HG02763 (cell line): ENCODE data around the gene SPTBN4.
"Not testable (repeated sequence)": the region's sequence is repeated elsewhere in the genome, so short reads cannot be mapped to it uniquely, and the experiment has no call there.

Experiments
- ATAC-seq: cut with Tn5 transposase; IDR thresholded peaks from one replicate; pipeline ENCODE4 v1.9.1; 2021; ENCODE audit warnings: mild to moderate bottlenecking, moderate library complexity; ENCODE audit not compliant: unreplicated experiment

The SPTBN4 gene

DNA sequence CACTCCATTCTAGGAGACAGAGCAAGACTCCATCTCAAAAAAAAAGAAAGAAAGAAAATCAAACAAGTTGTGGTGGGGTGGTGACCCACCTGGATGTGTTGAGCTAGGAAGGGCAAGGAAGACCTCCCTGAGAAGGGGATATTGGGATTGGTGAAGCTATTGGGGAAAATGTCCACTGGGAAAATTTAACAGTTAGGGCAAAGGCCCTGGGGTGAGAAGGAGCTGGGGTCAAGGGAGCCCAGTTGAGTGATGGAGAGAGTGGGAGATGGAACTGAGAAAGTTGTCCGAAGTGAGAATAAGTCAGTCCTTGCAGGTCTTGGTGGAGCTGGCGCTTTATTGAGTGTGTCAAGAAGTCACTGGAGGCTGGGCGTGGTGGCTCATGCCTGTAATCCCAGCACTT, 28.5 kb upstream of the SPTBN4 start:
- no peak for ATAC-seq

DNA sequence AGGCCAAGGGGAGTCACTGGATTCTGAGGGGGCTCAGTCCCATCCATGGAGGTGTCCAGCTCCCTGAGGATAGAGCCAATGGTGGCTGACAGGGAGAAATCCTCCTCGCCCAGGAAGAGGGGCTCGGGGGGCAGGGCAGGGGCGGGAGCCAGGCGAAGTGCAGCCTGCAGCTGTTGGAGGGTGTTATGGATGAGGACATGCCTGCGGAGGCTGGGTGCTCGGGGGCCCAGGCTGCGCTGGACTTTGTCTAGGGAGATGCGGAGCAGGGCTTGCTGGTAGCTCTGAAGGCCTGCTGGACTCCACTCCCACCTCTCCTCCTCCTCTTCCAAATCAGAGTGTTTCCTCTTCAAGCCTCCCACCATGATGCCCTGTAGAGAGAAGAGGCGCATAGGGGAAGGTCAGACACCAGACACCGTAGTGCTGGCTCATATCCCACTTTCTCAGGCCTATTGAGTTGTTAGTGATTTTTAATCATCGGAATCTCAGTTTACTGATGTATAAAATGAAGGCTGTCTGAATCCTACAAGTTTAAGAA, 25.0 kb upstream of the SPTBN4 start:
- ATAC-seq: no peak

DNA sequence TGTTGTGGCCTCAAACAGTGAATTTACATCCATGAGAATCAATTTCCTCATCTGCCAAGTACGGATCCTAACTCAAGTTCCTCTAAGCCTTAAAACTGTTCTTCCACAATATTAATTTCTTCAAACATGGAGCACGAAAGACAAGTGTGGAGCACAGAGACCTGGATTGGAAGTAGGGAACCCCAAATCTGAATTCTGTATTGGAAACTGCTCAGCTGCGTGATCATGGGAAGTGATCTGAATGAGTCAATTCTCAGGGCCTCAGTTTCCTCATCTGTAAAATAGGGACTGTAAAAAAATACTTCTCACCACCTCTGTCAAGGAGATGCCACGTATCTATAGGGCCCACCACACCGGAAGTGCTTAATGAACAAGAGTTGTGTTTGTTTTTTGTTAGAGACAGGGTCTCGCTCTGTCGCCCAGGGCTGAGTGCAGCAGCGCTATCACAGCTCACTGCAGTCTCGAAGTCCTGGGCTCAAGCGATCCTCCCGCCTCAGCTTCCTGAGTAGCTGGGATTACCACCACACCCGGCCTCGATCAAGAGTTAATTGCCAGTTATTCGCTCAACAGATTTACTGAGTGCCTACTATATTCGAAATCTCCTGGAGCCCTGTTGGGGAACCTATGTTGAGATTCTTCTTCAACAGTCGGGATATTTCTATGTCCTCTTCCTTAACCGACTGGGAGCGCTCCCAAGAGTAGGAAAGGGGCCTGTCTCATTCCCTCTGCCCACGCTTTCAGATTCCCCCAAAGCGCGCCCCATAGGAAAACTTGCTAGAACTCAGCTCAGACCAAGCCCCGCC, 24.3 kb upstream of the SPTBN4 start:
- ATAC-seq: no peak

DNA sequence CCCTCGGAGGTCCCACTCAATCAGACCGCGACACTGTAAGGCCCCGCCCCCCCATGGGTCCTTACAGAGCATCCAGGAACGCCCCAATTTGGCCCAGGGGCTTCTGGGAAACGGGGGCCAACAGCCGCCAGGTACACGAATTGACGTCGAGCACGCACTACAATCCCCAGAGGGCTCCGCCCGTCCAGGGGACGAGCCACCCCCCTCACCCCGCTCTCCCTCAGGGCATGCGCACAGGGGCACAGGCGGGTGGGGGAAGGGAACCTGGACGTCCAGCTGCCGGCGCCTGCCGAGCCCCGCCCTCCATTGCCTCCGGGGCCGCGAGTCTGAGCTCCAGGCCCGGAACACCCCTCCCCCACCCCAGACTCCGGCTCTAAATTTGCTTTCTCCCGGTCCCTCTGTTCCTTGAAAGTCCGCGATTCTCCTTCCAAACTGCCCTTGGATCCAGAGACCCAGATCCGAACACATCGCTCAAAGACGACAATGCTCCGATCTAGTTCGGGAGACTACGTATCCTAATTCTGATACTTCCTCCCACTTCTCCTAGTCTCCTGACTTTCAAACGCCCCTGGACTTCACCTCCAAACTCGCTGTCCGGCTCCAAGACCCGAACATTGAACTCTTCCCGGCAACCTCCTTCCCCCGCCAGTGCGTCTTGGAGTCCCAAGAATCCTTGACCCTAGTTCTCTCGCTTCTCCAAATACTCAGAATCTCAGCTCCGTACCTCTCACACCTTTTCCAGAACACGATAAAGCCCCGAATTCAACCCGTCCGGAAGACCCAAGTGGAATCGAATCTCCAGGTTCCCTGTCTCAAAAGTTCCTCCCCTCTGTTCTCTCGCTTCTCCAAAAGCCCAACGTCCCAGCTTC, 23.4 kb upstream of the SPTBN4 start:
- ATAC-seq: peak; percentile 76

DNA sequence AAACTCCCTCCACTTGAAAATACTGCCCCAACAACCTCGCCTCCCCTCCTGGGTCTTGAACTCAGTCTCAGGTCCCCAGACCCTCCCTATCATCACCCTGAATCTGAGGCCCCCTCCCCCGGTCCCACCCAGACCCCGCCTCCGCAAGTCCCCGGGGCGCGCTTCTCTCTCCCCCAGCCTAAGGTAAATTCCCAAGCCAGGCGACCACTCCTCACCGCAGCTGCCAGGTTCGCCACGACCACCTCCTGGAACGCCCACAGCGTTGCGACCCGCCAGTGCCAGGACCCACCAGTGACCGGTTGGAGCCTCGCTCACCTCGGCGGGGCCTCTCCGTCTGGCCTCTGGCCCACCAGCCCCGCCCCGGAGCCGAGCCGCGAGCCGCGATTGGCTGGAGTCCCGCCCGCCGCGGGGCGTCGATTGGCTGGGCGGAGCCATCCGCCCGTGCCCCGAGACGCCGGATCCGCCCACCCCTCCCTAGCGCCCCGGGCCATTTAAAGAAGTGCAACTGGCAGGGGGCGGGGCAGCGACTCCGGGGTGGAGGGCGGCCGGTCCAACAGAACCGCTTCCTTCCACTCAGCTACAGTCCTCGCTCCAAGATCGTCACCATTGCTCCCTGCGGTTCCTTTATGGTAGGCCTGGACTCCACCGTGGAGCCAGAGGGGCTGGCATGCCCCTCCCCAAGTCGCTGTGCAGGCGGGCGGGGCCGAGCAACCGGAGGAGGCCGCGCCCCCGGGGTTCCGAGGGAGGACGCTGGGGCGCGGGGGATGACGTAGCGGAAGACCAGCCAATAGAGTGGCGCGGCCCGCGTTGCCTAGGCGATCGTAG, 22.6 kb upstream of the SPTBN4 start, which contains the start of gene SERTAD3:
SERTAD3 (minus strand) TSS at position 336 of the 825 bp plus-strand sequence. CDS start 2,255 bp downstream, outside the sequence.
- peak; percentile 63 for ATAC-seq

DNA sequence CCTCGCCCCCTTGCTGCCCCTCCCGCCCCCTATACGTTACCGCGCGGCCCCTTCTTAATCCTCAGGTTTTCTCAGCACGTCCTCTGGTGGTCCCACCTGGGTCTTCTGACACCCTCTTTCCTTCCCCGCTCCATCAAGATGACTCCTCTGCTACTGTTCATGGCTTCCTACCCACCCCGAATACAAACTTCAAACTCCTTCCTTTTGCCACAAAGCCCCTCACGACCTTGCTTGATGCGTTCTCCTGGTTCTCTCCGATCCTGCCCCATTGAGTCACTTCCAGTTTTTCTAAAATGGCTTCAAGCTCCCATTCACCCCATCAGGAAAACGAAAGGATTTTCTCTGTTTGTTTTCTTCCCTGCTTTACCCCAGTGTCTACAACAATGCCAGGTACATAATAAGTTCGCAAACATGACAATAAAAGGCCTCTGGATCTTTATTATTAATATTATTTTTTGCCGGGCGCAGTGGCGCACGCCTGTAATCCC, 21.9 kb upstream of the SPTBN4 start:
- ATAC-seq: no peak

DNA sequence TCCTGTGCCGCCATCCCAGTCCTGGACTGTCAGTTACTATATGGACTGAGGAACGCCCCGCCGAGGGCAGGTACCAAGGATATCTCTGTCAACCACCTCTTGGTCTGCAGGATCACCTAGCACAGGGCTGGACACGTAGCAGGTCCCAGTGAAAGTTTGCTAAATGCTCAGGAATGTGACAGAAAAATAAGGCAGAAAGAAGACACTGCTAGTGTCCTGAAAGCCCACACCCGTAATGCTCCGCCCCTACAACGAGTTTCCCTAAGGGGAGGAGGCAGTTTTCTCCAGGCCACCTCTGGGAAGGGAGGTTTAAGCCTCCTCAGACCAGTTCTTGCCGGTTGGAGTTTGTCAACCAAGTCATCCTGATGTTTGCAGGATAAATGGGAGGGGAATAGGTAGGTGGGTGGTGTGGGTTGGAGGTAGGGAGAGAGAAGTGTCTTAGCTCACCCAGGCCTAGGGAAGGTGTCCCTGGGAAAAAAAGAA, 21.0 kb upstream of the SPTBN4 start:
- ATAC-seq: no peak

DNA sequence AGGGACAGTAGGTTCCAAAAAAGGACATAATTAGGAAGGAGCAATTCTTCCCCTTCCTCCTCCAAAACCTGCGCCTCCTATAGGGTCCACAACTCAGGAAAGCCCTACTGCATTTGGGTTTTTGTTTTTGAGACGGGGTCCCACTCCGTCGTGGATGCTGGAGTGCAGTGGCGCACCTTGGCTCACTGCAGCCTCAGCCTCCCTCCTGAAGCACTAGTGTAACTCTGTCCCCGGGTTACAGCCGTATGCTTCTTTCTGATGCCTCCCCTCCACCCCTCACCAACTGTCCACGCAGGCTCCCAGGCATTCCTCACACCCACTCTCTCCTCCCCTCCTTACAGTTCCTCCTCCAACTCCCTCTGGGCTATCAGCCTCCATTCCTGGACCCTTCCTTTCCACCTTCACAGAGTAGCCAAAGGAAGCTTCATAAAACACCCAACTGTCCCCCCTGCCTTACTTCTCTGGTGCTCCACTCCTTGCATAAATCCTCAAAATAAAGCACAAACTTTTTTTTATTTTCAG, 20.5 kb upstream of the SPTBN4 start:
- no peak for ATAC-seq

DNA sequence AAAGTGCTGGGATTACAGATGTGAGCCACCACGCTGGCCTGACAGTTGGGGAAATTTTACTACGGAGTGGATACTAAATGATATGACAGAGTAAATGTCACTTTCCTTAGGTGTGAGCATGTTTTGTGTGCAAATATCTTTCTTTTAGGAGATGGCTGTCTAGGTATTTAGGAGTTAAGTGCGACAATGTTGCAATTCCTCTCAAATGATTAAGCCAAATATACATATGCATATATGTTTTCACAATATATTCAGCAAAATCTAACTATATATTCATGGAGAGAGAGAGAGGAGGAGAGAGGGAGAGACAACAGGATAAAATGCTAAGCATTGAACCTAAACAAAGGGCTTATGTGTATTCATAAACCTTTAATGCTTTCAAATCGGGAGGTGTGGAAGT, 17.3 kb upstream of the SPTBN4 start:
- ATAC-seq: no peak

DNA sequence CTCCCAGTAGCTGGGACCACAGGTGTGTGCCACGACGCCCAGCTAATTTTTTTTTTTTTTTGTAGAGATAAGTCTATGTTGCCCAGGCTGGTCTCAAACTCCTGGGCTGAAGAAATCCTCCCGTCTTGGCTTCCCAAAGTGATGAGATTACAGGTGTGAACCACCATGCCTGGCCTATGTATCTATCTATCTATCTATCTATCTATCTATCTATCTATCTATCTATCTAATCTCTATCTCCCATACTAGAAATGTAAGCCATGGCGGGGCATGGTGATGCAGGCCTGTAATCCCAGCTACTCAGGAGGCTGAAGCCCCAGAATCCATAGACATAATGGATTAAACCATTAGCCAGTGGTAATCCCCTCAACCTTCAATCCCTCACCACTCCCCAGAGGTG, 16.1 kb upstream of the SPTBN4 start:
- no peak for ATAC-seq

DNA sequence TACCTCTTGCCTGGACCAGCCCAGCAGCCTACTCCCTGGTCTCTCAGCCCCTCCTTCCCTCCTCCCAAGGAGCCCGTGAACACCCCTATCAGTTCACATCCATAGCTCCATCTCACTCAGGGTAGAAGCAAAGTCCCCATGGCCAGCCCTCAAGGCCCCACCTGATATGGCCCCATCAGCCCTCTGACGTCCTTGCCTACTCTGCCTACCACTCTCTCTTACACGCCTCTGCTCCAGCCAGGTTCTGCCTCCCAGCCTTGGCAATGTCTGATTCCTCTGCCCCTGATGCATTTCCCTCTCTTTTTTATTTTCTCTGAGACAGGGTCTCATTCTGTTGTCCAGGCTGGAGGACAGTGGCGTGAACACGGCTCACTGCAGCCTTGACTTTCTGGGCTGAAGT, 14.8 kb upstream of the SPTBN4 start:
- ATAC-seq: no peak

DNA sequence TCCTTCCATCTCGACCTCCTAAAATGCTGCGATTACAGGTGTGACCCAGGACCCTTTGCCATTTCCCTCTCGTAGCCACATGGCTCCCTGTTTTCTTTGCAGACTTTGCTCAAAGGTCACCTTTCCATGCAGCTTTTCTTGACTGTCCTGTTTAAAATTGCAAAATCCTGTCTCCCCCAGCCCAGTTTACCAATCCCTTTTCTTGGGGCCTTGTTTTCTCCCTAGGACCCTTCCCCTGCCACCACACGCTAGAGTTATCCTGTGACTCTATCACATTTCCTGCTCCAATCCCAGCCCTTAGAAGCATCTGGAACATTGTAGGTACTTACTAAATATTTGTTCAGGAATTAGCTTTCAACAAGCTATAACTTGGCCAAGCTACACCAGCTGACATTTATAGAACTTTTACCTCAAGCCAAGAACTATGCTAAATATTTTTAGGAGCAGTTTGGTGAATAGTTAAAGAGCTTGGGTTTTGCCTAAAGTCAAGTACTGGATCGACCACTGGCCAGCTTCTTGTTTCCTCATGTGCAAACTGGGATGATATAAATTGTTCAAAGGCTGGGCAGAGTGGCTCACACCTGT, 13.6 kb upstream of the SPTBN4 start:
- no peak for ATAC-seq

DNA sequence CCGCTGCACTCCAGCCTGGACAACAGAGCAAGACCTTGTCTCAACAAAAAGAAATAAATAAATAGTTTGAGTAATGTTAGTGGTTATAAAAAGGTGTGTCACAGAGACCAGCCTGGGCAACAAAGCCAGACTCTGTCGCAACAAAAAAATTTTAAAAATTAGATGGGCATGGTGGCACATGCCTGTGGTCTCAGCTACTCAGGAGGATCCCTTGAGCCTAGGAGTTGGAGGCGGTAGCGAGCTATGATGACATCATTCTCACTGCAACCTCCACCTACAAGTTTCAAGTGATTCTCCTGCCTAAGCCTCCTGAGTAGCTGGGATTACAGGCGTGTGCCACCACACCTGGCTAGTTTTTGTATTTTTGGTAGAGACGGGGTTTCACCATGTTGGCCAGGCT, 12.9 kb upstream of the SPTBN4 start:
- ATAC-seq: not testable (repeated sequence)

DNA sequence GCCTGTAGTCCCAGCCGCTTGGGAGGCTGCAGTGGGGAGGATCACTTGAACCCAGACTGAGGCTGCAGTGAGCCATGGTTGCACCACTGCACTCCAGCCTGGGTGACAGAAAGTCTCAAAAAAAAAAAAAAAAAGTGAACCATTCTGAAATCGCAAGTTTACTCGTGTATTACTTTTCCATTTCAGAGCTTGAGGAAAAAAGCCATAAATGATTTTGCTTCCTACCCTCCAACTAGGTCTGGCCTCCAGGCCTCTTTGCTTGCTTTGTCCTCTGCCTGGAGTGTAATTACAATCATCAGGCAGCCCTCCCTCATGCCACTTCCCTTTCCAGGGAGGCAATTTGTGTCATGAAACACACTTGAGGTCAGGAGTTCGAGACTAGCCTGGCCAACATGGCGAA, 9.8 kb upstream of the SPTBN4 start:
- no peak for ATAC-seq

DNA sequence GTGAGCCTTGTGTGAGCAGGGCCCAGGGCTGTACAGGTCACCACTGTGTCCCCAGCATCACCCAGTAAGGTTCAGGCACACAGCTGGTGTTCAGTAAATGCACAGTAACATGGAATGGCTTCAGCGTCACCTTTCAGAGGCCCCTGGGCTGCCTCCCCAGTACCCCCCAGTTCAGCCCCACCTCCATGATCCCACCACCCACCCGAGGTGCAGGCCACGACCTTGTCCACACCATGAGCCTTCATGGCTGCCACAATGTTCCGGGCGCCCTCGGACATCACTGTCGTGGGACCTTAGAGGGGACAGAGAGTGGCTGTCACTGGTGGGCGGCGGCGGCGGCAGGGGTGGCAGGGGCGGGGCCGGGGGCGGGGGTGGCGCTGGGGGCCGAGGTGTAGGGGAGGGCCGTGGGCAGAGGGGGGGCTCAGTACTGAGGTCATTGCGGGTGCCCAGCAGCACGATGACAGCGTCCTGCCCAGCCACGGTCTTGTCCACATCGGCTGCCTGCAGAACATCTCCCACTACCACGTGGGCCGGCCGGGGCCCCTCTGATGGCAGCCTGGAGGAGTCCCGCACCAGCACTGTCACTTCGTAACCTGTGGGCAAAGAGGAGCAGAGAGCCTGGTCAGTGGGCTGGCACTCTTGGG, 8.7 kb upstream of the SPTBN4 start:
- ATAC-seq: no peak

DNA sequence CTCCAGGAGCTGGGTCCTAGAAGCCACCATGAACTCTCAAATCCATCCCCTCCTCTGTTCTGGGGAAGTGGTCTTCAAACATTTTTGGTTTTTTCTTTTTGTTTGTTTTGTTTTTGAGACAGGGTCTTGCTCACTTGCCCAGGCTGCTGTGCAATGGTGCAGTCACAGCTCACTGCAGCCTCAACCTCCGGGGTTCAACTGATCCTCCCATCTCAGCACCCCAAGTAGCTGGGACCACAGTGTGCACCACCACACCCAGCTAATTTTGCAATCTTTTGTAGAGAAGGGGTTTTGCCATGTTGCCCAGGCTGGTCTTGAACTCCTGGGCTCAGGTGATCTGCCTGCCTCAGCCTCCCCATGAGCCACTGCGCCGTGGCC, 8.2 kb upstream of the SPTBN4 start:
- no peak for ATAC-seq

DNA sequence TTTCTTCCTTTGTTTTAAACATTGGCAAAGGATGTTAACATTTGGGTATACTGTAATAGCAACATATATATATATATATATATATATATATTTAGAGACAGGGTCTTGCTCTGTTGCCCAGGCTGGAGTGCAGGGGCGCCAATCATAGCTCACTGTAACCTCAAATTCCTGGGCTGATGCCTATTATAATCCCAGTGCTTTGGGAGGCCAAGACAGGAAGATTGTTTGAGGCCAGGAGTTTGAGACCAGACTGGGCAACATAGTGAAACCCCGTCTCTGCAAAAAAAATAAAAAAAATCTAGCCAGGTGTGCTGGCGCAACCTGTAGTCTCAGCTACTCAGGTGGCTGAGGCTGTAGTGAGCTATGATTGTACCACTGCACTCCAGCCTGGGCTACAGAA, 6.6 kb upstream of the SPTBN4 start:
- ATAC-seq: no peak

DNA sequence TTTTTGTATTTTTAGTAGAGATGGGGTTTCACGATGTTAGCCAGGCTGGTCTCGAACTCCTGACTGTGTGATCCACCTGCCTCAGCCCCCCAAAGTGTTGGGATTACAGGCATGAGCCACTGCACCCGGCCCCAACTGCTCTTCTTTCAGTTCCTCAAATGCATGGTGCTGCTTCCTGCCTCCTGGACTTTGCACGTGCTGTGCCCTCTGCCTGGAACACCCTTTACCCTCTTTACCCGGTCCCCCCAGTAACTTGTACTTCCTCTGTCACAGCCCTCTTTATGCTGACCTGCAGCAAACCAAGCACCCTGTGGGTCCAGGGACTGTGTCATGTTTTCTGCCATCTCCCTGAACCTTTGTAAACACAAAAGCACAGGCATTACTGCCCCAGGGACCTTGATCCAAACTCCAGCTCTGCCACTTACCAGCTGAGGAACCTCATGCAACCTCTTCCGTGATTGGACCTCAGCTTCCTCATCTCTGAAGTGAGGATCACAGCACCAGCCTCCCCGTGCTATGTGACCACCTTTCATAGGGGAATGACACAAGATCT, 5.1 kb upstream of the SPTBN4 start:
- ATAC-seq: no peak

DNA sequence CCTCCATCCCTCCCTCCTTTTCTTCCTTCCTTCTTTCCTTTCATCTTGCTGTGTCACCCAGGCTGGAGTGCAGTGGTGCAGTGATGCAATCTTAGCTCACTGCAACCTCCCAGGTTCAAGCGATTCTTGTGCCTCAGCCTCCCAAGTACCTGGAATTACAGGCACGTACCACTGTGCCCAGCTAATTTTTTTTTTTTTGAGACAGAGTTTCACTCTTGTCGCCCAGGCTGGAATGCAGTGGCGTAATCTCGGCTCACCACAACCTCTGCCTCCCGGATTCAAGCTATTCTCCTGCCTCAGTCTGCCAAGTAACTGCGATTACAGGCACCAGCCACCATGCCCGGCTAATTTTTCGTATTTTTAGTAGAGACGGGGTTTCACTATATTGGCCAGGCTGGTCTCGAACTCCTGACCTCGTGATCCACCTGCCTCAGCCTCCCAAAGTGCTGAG, 3.2 kb upstream of the SPTBN4 start:
- ATAC-seq: not testable (repeated sequence)
